Uterus (tissue), 4 donors: ENCODE data around the gene PMCH. TPM values are rescaled to one million over a fixed set of nuclear protein-coding genes. Genes with fewer than 3 reads are reported as not detected.
"Not testable (repeated sequence)": the region's sequence is repeated elsewhere in the genome, so short reads cannot be mapped to it uniquely, and the experiment has no call there.

Experiments used
- DNase-seq, 2 donors: peaks; one replicate each; pipeline ENCODE4 v3.0.0-alpha.2; 2019 to 2020
- H3K27ac ChIP-seq, 2 donors: fragments of 200-600 bp; sonication (generic); 1 replicate in 1 of 2; 2 replicates in 1 of 2; pipeline ENCODE4 v1.5.1; 2016 to 2018
- H3K27me3 ChIP-seq, 2 donors: fragments of 200-600 bp; sonication (generic); one replicate each; pipeline ENCODE4 v1.5.1; 2018 to 2019; ENCODE audit warnings: control low read depth in 1 of 2
- H3K36me3 ChIP-seq, 2 donors: fragments of 200-600 bp; sonication (generic); one replicate each; pipeline ENCODE4 v1.5.1; 2019; ENCODE audit warnings: control low read depth in 1 of 2
- H3K4me1 ChIP-seq, 2 donors: fragments of 200-600 bp; sonication (generic); one replicate each; pipeline ENCODE4 v1.5.1; 2018 to 2019; ENCODE audit warnings: control low read depth in 1 of 2
- H3K4me3 ChIP-seq, 2 donors: fragments of 200-600 bp; sonication (generic); 1 replicate in 1 of 2; 2 replicates in 1 of 2; pipeline ENCODE4 v1.5.1; 2018 to 2019; ENCODE audit warnings: mild to moderate bottlenecking in 1 of 2
- H3K9me3 ChIP-seq, 2 donors: fragments of 200-600 bp; sonication (generic); one replicate each; pipeline ENCODE4 v1.5.1; 2019; ENCODE audit warnings: control low read depth in 1 of 2
- CTCF ChIP-seq, 4 experiments: fragments of 200-600 bp in 2 of 4; fragments of 450-650 bp in 2 of 4; sonication (generic) in 2 of 4; IDR thresholded peaks; one replicate each; pipeline ENCODE4 v1.5.1; 2016 to 2019; ENCODE audit warnings: antibody characterized with exemption in 4 of 4, mild to moderate bottlenecking in 2 of 4, moderate library complexity in 1 of 4
- POLR2A ChIP-seq, 2 donors: fragments of 450-650 bp; IDR thresholded peaks; one replicate each; pipeline ENCODE4 v1.6.1; 2016; ENCODE audit warnings: antibody characterized with exemption in 2 of 2, mild to moderate bottlenecking in 1 of 2, moderate library complexity in 1 of 2
- intact Hi-C: fragments of 100-400 bp; cut with DNase I; formaldehyde crosslinking; loops from one replicate; pipeline ENCODE4 v1.15.1; 2023; ENCODE audit warnings: low total_unique reads
- total RNA-seq, 4 donors: library from RNA; depleted of rRNA in 3 of 4; stranded (reverse); fragments of >200 nt in 3 of 4; gene quantifications; one replicate each; pipeline versions ENCODE4 v1.1.0 to v1.2.4, GENCODE V29; 2014 to 2023
- donor health status: DM: yes; HTN: yes; CAD: no.

PMCH gene
- total RNA-seq, 4 donors from 2014 or later, result not detected

- H3K4me3 ChIP-seq, result no peak overlapping the region
- TF ChIP-seq POLR2A (IDR thresholded peaks at IDR 0.05) (no peak), CTCF (IDR thresholded peaks at IDR 0.05) (no peak)
- no peak overlapping the region for H3K27ac ChIP-seq
- no peaks in the 10 kb centered on the region for H3K36me3 ChIP-seq
- no peaks in the 10 kb centered on the region for H3K9me3 ChIP-seq
- H3K27me3 ChIP-seq, result no peaks in the 10 kb centered on the region
- no peak for DNase-seq
- no peaks in the 10 kb centered on the region for H3K4me1 ChIP-seq
- intact Hi-C loops, result no loop called here
These were observed 25.7 kb downstream of the PMCH start for GRCh38 chr12:102171951-102172350.

GRCh38 chr12:102169922-102170621, 27.6 kb downstream of the PMCH start:
- Histone ChIP-seq H3K27me3 (no peaks in the 10 kb centered on the region), H3K4me1 (no peaks in the 10 kb centered on the region), H3K4me3 (no peak overlapping the region), H3K27ac (no peak overlapping the region), H3K9me3 (no peaks in the 10 kb centered on the region), H3K36me3 (no peaks in the 10 kb centered on the region)
- DNase-seq, result no peak
- TF ChIP-seq CTCF (IDR thresholded peaks at IDR 0.05) (peak; percentile 46 to 62 (median 57)), POLR2A (IDR thresholded peaks at IDR 0.05) (no peak)
- intact Hi-C loops, result no loop called here

GRCh38 chr12:102167821-102168604, 29.6 kb downstream of the PMCH start:
- intact Hi-C loops, result no loop called here
- H3K9me3 ChIP-seq, result no peaks in the 10 kb centered on the region
- H3K4me3 ChIP-seq, result no peak overlapping the region
- H3K4me1 ChIP-seq, result no peaks in the 10 kb centered on the region
- DNase-seq, result no peak
- no peaks in the 10 kb centered on the region for H3K36me3 ChIP-seq
- no peak overlapping the region for H3K27ac ChIP-seq
- TF ChIP-seq CTCF (IDR thresholded peaks at IDR 0.05), result no peak
- TF ChIP-seq POLR2A (IDR thresholded peaks at IDR 0.05), result no peak
- no peaks in the 10 kb centered on the region for H3K27me3 ChIP-seq

- Histone ChIP-seq H3K4me3 (no peak overlapping the region), H3K4me1 (no peaks in the 10 kb centered on the region), H3K27ac (no peak overlapping the region), H3K27me3 (no peaks in the 10 kb centered on the region), H3K36me3 (no peaks in the 10 kb centered on the region), H3K9me3 (no peaks in the 10 kb centered on the region)
- TF ChIP-seq POLR2A (IDR thresholded peaks at IDR 0.05), result no peak
- no peak for TF ChIP-seq CTCF (IDR thresholded peaks at IDR 0.05)
- DNase-seq, result no peak
- intact Hi-C loops, result no loop called here
These were observed 34.2 kb downstream of the PMCH start for GRCh38 chr12:102163383-102163782.

- H3K9me3 ChIP-seq, H3K36me3 ChIP-seq, H3K27ac ChIP-seq, H3K4me1 ChIP-seq, H3K27me3 ChIP-seq, H3K4me3 ChIP-seq, DNase-seq, intact Hi-C loops: not testable (repeated sequence)
These were observed 42.4 kb downstream of the PMCH start for GRCh38 chr12:102155206-102155605.

GRCh38 chr12:102147062-102147587, 50.5 kb downstream of the PMCH start:
- H3K27me3 ChIP-seq, H3K4me1 ChIP-seq, DNase-seq, H3K36me3 ChIP-seq, H3K4me3 ChIP-seq, intact Hi-C loops, H3K27ac ChIP-seq, H3K9me3 ChIP-seq: not testable (repeated sequence)
